ENCODE data around the gene SUPT3H. TPM values are rescaled to one million over a fixed set of nuclear protein-coding genes. Genes with fewer than 3 reads are reported as not detected.
A peak's percentile ranks its signal among the peaks of the same experiment; 100 is the strongest.
"Not testable (repeated sequence)": the region's sequence is repeated elsewhere in the genome, so short reads cannot be mapped to it uniquely, and the experiment has no call there.

Gene SUPT3H
- total RNA-seq, 1 donor from 2014 or later = 7.9 TPM

DNA sequence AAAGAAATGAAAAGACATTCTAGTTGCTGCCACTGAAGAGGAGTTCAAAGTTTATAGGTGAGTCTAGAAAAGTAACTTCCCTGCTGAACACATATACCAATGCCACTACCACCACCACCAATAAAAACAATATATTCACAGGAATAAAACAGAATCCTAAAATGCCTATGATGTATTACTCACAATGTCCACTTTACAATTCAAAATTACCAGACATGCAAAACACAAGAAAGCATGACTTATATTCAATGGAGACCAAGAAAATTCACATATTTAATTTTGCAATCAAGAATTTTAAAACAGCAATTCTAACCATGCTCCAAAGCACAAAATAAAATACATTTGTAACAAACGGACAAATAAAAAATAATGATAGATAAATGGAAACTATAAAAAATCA is 434.9 kb downstream of the SUPT3H start:
- DNase-seq = no peak

DNA sequence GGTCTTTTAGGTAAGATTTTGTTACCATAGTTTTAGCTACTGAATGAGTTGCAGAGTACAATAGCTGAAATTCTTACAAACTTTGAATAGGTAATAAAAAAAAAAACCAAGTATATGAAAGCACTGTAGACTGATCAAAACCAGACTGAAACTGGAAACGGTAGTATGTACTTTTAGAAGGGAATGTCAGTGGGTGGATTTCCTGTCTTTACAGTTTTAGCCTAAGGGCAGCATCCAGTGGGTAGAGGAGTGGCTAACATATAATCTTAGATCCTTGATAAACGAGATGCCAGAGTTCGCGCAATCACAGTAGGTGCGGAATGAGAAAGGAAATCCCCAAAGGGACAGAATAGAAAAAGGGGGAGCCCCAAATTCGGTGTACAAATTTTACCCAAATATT is 435.5 kb downstream of the SUPT3H start:
- DNase-seq = no peak

DNA sequence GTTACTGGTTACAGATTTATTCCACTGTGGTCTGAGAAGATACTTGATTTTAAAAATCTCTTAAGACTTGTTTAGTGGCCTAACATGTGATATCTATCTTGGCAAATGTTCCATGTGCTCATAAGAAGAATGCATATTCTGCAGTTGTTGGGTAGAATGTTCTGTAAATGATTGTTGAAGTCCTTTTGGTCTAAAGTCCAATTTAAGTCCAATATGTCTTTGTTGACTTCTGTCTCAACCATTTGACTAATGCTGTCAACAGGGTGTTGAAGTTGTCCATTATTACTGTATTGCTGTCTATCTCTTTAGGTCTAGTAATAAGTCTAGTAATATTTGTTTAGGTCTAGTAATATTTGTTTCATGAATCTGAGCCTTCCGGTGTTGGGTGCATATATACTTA is 437.4 kb downstream of the SUPT3H start:
- DNase-seq = no peak

DNA sequence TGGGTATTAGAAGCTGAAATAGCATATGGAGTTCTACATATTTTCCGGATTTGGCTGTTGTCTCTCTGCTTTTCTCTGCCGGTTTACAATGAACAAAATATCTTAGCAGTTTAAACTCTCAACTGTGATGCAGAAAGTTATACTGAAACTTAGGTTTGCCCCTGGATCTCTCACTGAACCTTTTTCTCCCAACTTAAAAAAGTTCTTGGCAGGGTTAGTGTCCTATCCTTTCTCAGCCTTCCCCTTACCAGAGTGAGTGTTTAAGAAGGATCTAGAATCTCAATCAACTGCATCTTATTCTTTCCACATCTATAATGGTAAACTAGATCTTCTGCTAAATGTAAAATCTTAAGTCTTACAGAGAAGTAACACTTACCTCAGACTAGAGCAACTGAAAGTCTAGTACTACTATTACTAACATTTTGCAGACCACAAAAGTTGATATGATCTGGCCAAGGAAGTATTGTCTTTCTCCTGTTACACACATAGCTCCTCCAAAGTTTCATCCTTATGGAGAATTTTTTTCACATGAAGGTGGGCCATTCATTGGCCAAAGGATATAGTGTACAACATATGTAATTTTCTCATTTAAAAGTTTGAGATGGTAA is 441.9 kb downstream of the SUPT3H start:
- no peak for DNase-seq

GRCh38 chr6:44933108-44933507 is 444.6 kb downstream of the SUPT3H start:
- DNase-seq = no peak

- no peak for DNase-seq
These were observed 445.1 kb downstream of the SUPT3H start for GRCh38 chr6:44932651-44933091.

GRCh38 chr6:44931385-44931784 is 446.3 kb downstream of the SUPT3H start:
- DNase-seq = no peak

GRCh38 chr6:44926556-44926955 is 451.2 kb downstream of the SUPT3H start:
- no peak for DNase-seq

DNA sequence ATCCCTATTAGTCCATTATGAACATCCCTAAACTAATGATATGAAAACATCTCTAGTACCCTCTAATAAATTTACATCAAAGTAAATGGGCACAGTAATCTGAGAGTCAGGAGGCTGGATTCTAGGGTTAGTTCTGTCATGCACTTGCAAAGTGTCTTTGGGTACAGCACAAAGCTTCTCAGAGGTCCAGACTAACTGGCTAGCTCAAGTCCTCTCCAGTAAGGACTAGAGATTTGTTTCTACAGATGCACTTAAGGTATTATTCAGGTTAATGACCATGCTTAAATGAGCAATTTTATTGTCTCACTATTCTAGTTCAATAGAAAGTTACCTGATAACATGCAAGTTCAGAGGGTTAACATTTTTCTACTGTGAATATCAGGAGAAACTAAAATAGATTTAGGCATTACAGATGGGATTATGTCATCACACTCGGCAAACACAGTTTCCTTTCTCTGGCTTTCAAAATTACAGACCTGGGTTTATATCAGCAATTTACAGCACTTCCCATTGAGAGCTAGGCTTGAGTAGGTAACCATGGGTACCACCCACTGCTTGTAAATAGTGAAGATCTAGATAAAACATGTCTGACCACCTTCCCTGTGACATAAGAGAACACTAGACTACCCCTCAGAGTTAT is 452.5 kb downstream of the SUPT3H start:
- peak; percentile 45 for DNase-seq

DNA sequence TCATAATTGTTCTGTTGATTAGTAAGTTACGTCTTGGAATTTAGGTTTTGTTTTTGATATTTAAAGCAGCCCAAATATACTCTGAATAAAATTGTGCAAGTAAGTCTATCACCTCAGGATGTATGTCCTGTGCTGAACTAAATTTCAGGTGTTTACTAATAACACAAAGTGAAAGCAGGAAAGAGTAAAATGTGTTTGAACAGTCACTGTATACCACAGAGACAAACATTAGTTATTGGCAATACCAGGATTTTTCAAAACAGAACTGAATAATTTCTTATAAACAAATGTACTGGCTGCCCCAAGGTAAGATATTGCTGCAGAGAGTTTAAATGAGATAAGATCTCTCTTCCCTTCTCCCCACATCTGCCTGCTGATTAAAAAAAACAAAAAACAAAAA is 454.3 kb downstream of the SUPT3H start:
- no peak for DNase-seq

DNA sequence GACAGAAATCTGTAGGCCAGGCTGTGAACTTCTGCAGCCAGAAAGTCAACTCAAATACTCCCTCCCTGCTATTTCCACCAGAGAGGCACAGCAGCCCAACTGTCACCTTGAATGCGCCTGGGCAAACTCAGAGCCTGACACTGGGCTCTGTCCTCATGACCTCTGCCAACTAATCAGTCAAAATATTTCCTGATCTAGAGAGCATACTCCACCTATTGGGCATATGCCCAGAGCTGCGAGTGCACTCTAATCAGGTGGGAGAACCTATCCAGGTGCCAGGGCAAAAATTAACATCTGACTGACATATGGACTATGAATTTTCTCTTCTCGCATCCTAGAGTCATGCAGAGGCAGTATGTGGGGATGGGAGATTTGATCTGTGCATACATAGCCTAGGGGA is 455.9 kb downstream of the SUPT3H start:
- DNase-seq = no peak

GRCh38 chr6:44920952-44921491 is 456.7 kb downstream of the SUPT3H start:
- DNase-seq = no peak

DNA sequence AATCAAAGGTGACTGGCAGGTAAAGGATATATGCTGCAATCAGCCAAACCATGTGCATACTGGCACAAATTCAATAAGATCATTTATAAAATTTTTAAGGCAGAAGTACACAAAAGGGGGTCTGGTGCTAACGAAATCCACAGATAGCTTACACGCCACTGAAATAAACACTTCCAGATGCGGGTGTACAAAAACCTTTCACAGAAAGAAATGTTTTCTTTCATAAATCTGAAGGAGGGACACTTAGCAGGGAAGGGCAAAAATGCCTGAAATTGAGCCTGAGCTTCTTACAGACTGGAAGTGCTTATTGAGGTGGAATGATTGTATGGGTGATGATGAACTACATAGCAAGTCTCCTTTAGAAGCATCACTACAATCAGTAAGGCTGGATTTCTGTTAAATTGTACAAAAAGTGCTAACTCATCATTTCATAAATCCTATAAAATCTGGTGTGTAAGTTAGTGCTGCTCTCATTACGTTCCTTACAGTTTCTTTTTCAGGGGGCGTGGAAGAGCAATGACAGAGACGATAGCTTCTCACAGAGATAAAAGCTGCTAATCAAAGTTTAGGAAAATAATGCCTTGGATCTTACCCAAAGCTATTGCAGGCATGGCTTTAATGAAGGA is 458.9 kb downstream of the SUPT3H start:
- DNase-seq = peak; percentile 10

DNA sequence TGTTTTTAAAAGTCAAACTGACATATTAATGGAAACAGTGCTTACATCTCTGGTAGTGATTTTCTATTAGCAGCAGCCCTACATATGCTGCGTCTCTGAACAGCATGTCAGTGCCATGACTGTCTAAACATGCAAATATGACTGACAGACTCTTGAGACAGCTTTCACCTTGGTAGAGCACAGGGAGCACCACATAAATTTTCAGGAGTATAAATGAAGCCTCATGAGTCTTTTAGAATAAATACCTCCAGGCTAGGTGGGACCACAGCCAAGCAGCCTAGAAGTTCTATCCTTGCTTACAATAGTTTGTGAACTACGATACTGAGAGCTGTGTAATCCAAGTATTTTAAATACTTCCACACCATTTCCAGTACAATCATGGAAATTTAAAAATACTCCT is 460.3 kb downstream of the SUPT3H start:
- peak; percentile 40 for DNase-seq

- no peak for DNase-seq
These were observed 462.6 kb downstream of the SUPT3H start for GRCh38 chr6:44915111-44915510.

- no peak for DNase-seq
These were observed 463.6 kb downstream of the SUPT3H start for GRCh38 chr6:44914141-44914540.

GRCh38 chr6:44906761-44907160 is 471.0 kb downstream of the SUPT3H start:
- no peak for DNase-seq

DNA sequence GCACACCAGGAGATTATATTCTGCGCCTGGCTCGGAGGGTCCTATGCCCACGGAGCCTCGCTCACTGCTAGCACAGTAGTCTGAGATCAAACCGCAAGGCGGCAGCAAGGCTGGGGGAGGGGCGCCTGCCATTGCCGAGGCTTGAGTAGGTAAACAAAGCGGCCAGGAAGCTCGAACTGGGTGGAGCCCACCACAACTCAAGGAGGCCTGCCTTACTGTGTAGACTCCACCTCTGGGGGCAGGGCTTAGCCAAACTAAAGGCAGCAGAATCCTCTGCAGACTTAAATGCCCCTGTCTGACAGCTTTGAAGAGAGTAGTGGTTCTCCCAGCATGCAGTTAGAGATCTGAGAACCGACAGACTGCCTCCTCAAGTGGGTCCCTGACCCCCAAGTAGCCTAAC is 477.4 kb downstream of the SUPT3H start:
- not testable (repeated sequence) for DNase-seq

- DNase-seq = peak; percentile 21
These were observed 479.3 kb downstream of the SUPT3H start for GRCh38 chr6:44898296-44898930.

DNA sequence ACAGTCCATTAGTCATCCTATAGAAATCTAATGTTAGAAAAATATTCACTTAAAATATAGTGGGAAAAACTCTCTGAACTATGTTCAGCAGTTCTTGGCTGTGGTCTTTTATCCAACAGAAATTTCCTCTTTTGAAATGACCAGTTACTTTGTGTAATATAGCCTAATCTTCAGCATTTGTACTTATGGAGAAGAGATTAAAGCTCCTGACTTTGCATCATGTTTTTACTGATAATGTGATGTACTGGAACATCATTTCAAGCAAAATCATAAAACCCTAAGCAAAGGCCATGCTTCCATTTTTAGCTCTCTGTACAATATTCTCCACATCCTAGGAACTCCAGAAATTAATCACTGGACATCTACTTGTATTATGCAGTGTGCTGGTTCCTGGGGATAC is 480.4 kb downstream of the SUPT3H start:
- no peak for DNase-seq

- DNase-seq = no peak
These were observed 481.0 kb downstream of the SUPT3H start for GRCh38 chr6:44896701-44897100.

DNA sequence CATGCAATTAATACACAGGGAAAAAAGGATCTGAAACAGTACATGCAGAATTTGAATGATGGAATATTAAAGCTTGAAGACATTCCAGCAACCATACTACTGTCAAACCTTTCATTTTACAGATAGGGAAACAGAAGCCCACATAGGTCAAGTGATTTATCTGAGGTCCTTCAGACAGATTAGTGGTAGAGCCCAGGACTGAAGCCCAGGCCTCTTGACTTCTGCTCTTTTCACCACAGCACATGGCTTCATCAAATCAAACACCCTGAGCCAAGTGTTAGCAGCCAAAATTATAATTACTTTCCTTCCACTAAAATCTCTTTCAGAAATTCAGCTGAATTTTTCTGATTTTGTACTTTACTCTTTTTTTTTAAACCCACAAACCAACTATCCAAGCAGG is 485.2 kb downstream of the SUPT3H start:
- no peak for DNase-seq

- not testable (repeated sequence) for DNase-seq
These were observed 498.7 kb downstream of the SUPT3H start for GRCh38 chr6:44879071-44879470.

Measured in tongue (tissue), 2 donors.